Mesendoderm (in vitro differentiated cells): ENCODE measurements around the gene GLRX3.

ENCODE experiments used
- DNase-seq: peaks from one replicate; pipeline ENCODE4 v3.0.0; 2013
- H2AK5ac ChIP-seq: 2 replicates; pipeline ENCODE4 v1.6.1; 2013; ENCODE audit warnings: low read length, inconsistent platforms
- H2BK120ac ChIP-seq: 2 replicates; pipeline ENCODE4 v1.6.1; 2013; ENCODE audit warnings: low read depth, mild to moderate bottlenecking, low read length, moderate library complexity, mixed read lengths
- H2BK15ac ChIP-seq: replicated peaks from 2 replicates; pipeline ENCODE4 v1.6.1; 2013; ENCODE audit warnings: low read depth, mild to moderate bottlenecking, moderate library complexity
- H2BK5ac ChIP-seq: 2 replicates; pipeline ENCODE4 v1.6.1; 2013; ENCODE audit warnings: low read length, inconsistent platforms
- H3K18ac ChIP-seq: 2 replicates; pipeline ENCODE4 v1.6.1; 2013; ENCODE audit warnings: mild to moderate bottlenecking, low read length, mixed read lengths
- H3K23ac ChIP-seq: one replicate; pipeline ENCODE4 v1.6.1; 2013; ENCODE audit warnings: low read length
- H3K27ac ChIP-seq: 2 replicates; pipeline ENCODE4 v1.5.1; 2013; ENCODE audit warnings: low read depth, mild to moderate bottlenecking, inconsistent platforms, low read length, moderate library complexity
- H3K27me3 ChIP-seq: 2 replicates; pipeline ENCODE4 v1.6.1; 2013; ENCODE audit warnings: low read length, control low read depth, mild to moderate bottlenecking, inconsistent platforms; ENCODE audit not compliant: insufficient read depth, poor library complexity
- H3K36me3 ChIP-seq: 2 replicates; pipeline ENCODE4 v1.6.1; 2013; ENCODE audit warnings: low read length, inconsistent platforms; ENCODE audit not compliant: control insufficient read depth, insufficient read depth
- H3K4ac ChIP-seq: one replicate; pipeline ENCODE4 v1.6.1; 2013; ENCODE audit warnings: low read depth, mild to moderate bottlenecking, low read length, moderate library complexity
- H3K4me1 ChIP-seq: 2 replicates; pipeline ENCODE4 v1.6.1; 2013; ENCODE audit warnings: low read depth, low read length, inconsistent platforms; ENCODE audit not compliant: control insufficient read depth
- H3K4me2 ChIP-seq: 2 replicates; pipeline ENCODE4 v1.6.1; 2013; ENCODE audit warnings: low read length
- H3K4me3 ChIP-seq: 2 replicates; pipeline ENCODE4 v1.5.1; 2013; ENCODE audit warnings: mild to moderate bottlenecking, low read length
- H3K56ac ChIP-seq: one replicate; pipeline ENCODE4 v1.6.1; 2013; ENCODE audit warnings: low read length
- H3K79me1 ChIP-seq: 2 replicates; pipeline ENCODE4 v1.6.1; 2013; ENCODE audit warnings: low read length, inconsistent platforms
- H3K79me2 ChIP-seq: 2 replicates; pipeline ENCODE4 v1.6.1; 2013; ENCODE audit warnings: mild to moderate bottlenecking, low read length; ENCODE audit not compliant: control insufficient read depth, insufficient read depth
- H3K9ac ChIP-seq: 2 replicates; pipeline ENCODE4 v1.6.1; 2013; ENCODE audit warnings: low read length, inconsistent platforms
- H4K5ac ChIP-seq: one replicate; pipeline ENCODE4 v1.6.1; 2013; ENCODE audit warnings: low read length
- H4K8ac ChIP-seq: one replicate; pipeline ENCODE4 v1.6.1; 2013; ENCODE audit warnings: low read depth, mild to moderate bottlenecking, control low read depth, low read length, moderate library complexity
- WGBS: extraction: QIAGEN DNeasy Blood & Tissue Kit; methylation state at CpG from one replicate; pipeline ENCODE4 v1.1.7; 2013; ENCODE audit warnings: low lambda C conversion rate, missing lambda C conversion rate; ENCODE audit not compliant: insufficient coverage; ENCODE audit errors: extremely low coverage; 5-methylcytosine and 5-hydroxymethylcytosine counted together

Gene GLRX3

DNA sequence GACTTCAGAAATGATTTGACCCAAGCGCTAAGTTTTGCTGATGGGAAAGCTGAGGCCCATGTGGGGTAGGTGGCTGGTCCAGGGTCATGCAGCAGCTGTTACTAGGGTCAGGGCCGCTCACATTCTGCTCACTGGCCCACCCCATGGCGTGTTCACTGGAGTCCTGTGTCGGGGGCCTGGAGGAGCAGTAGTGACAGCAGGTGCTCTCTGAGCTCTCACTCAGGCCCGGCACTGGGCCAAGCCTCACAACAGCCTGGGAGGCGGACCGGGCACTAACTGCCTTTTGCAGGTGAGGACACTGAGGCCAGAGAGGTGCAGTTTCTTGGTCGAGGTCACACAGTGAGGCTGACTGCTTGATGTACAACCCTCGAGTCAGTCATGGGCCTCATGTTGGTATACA, 82.7 kb downstream of the GLRX3 start:
- Histone ChIP-seq H3K4me1 (no peaks in the 10 kb centered on the region), H4K8ac (no peak overlapping the region), H3K36me3 (no peaks in the 10 kb centered on the region), H3K4me3 (no peak overlapping the region), H3K18ac (no peak overlapping the region), H2BK15ac (no peak overlapping the region), H3K4ac (no peak overlapping the region), H3K27me3 (no peaks in the 10 kb centered on the region), H3K4me2 (no peak overlapping the region), H3K79me2 (no peaks in the 10 kb centered on the region), H2AK5ac (no peak overlapping the region), H4K5ac (no peak overlapping the region), H3K27ac (no peak overlapping the region), H2BK5ac (no peak overlapping the region), H2BK120ac (no peak overlapping the region), H3K79me1 (no peaks in the 10 kb centered on the region), H3K56ac (no peak overlapping the region), H3K23ac (no peak overlapping the region), H3K9ac (no peak overlapping the region)
- no CpG with 5 or more reads among the region's 9 CpGs for WGBS
- no peak for DNase-seq

DNA sequence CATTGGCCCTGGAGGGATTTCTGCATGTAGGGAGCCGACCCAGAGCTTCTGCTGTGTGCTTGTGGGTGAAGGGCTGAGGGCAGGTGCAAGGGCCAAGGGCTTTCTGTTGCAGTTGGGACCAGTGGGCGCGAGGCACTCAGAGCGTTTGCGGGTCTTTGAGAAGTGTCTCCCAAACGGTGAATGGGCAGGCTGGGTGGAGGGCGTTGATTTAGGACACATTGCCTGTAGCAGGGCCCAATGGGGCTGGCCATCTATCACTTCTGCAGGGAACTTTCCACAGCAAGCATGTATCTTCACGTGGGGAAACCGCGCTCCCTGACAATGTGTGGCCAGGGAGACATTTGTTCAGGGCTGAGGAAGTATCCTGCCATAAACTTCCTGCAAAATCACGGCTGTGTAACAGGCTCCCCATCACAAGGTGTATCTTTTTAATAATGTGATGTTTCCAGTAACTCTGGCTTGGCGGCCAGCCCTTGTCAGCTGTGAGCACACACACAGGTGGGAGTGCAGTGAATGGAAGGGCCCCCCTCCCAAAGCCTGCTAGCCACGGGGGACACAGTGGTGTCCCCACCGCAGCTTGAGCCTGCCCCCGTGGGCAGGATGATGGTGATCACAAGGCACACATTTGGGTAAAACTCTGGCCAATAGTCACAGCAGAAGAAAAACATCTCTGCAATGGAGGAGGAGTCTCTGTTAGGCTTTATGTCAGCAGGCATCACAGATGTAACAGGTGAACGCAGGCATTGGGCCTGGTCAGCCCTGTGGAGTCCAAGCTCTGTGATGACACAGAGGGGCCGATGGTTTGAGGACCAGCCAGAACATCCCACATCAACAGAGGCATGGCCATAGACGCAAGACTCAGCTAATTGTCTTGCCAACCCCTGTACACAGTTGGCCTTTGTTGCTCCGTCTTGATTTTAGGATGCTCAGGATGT, 84.3 kb downstream of the GLRX3 start:
- Histone ChIP-seq H2BK120ac (no peak overlapping the region), H3K18ac (no peak overlapping the region), H3K36me3 (no peaks in the 10 kb centered on the region), H3K79me2 (no peaks in the 10 kb centered on the region), H2BK5ac (no peak overlapping the region), H4K5ac (no peak overlapping the region), H3K23ac (no peak overlapping the region), H3K9ac (no peak overlapping the region), H3K27ac (no peak overlapping the region), H2AK5ac (no peak overlapping the region), H4K8ac (no peak overlapping the region), H3K4me2 (no peak overlapping the region), H3K4ac (no peak overlapping the region), H3K4me1 (no peaks in the 10 kb centered on the region), H2BK15ac (no peak overlapping the region), H3K56ac (no peak overlapping the region), H3K4me3 (no peak overlapping the region), H3K27me3 (no peaks in the 10 kb centered on the region), H3K79me1 (no peaks in the 10 kb centered on the region)
- no peak for DNase-seq
- WGBS: no CpG with 5 or more reads among the region's 19 CpGs

DNA sequence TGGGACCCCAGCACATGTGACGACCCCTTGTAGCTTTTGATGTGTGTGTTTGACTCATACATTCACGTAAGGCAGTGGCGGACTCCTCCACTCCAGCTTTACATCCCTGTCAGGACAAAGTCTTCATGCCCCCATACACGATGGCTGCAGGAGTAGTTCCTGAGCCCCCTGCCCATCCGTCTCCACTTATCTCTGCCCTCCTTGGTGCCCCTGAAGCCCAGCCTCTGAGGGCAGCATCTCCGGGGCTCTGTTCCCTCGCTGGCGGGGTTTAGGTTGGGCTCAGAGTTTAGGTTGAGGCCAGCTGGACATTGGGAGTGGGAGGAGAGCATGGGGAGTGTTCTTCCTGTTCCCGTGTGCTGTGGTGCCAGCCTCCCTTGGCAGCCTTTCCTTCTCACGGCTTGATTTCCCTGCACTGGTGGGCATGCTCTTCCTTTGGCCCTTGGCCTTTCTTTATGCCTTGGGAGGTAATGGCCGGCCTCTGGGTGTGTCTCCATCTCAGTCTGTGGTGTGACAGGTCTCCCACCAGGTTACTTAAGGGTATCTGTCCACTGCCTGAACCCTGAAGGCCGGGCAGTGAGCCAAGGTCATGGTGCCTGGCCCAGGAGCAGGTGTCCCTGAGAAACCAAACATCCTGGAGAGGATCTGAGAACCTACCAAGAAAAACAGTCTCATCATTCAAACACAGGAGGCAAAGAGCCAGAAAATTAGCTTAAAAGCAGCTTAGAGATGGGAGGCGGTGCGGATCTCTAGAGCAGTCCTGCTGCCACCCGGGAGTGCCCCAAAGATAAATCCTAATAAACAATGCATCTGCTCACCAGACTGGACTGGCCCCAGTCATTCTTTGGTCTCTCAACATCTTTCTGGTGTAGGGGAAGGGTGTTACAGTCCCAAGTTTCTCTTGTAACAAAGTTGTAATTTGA, 85.5 kb downstream of the GLRX3 start:
- no peak overlapping the region for H4K8ac ChIP-seq
- H3K9ac ChIP-seq: no peak overlapping the region
- no peak overlapping the region for H3K56ac ChIP-seq
- no peaks in the 10 kb centered on the region for H3K27me3 ChIP-seq
- H3K23ac ChIP-seq: no peak overlapping the region
- DNase-seq: no peak
- H3K36me3 ChIP-seq: no peaks in the 10 kb centered on the region
- no peak overlapping the region for H3K27ac ChIP-seq
- H4K5ac ChIP-seq: no peak overlapping the region
- H3K18ac ChIP-seq: no peak overlapping the region
- no peak overlapping the region for H2BK120ac ChIP-seq
- no peaks in the 10 kb centered on the region for H3K4me1 ChIP-seq
- H3K4me2 ChIP-seq: no peak overlapping the region
- WGBS: no CpG with 5 or more reads among the region's 15 CpGs
- no peak overlapping the region for H2BK5ac ChIP-seq
- H3K79me2 ChIP-seq: no peaks in the 10 kb centered on the region
- H3K79me1 ChIP-seq: no peaks in the 10 kb centered on the region
- H2BK15ac ChIP-seq: no peak overlapping the region
- H3K4ac ChIP-seq: no peak overlapping the region
- H3K4me3 ChIP-seq: no peak overlapping the region
- no peak overlapping the region for H2AK5ac ChIP-seq

DNA sequence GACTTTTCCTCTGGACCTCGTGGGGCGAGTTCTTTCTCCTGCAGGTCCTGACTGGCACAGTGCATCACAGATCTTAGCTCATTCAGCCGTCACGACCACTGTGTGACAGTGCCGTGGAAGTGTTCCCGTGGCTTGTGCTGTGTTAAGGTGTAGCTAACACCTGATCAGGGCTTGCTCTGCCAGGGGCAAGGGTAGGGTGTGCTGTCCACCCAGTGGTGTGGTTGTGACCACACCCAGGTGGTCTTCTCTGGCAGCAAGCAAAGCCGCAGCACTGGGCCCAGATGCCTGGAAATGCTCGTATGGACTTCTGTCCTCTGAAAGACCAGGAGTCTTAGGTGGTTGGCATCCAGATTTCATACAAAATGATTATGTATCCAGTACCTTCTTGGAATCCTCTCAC, 86.2 kb downstream of the GLRX3 start:
- no peak overlapping the region for H2BK5ac ChIP-seq
- no peak overlapping the region for H3K56ac ChIP-seq
- no peak for DNase-seq
- H3K4me1 ChIP-seq: no peaks in the 10 kb centered on the region
- H3K23ac ChIP-seq: no peak overlapping the region
- no peak overlapping the region for H3K27ac ChIP-seq
- H3K4me3 ChIP-seq: no peak overlapping the region
- no peaks in the 10 kb centered on the region for H3K79me1 ChIP-seq
- H3K36me3 ChIP-seq: no peaks in the 10 kb centered on the region
- no peak overlapping the region for H2BK15ac ChIP-seq
- H4K5ac ChIP-seq: no peak overlapping the region
- no CpG with 5 or more reads among the region's 8 CpGs for WGBS
- no peak overlapping the region for H3K18ac ChIP-seq
- H3K4ac ChIP-seq: no peak overlapping the region
- no peak overlapping the region for H2AK5ac ChIP-seq
- H4K8ac ChIP-seq: no peak overlapping the region
- no peaks in the 10 kb centered on the region for H3K79me2 ChIP-seq
- H2BK120ac ChIP-seq: no peak overlapping the region
- H3K9ac ChIP-seq: no peak overlapping the region
- no peaks in the 10 kb centered on the region for H3K27me3 ChIP-seq
- H3K4me2 ChIP-seq: no peak overlapping the region

DNA sequence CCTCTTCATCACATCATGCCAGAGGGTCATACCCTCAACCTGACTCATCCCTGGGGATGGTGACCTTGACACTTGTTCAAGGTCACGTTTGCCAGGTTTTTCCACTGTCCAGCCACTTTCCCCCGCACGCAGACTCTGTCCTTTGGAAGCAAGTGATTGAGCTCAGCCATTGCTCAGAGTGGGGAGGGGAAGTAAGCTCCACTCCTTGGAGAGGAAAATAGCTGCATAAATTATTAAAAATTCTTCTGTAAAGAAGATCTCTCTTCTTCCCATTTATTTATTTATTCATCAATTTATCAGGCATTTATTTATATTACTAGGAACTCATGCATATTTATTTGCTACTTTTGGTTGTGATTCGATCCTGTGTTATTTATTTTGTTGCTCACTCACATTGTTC, 88.0 kb downstream of the GLRX3 start:
- Histone ChIP-seq H3K56ac (no peak overlapping the region), H3K4ac (no peak overlapping the region), H2BK120ac (no peak overlapping the region), H3K4me3 (no peak overlapping the region), H2AK5ac (no peak overlapping the region), H3K4me2 (no peak overlapping the region), H3K9ac (no peak overlapping the region), H3K27ac (no peak overlapping the region), H3K79me2 (no peaks in the 10 kb centered on the region), H4K8ac (no peak overlapping the region), H3K18ac (no peak overlapping the region), H3K79me1 (no peaks in the 10 kb centered on the region), H3K27me3 (no peaks in the 10 kb centered on the region), H4K5ac (no peak overlapping the region), H3K4me1 (no peaks in the 10 kb centered on the region), H2BK5ac (no peak overlapping the region), H2BK15ac (no peak overlapping the region), H3K36me3 (no peaks in the 10 kb centered on the region), H3K23ac (no peak overlapping the region)
- no peak for DNase-seq
- no CpG with 5 or more reads among the region's 4 CpGs for WGBS
